ENCODE data around the gene RPTOR. TPM values are rescaled to one million over a fixed set of nuclear protein-coding genes. Genes with fewer than 3 reads are reported as not detected.

RPTOR gene
- total and polyA plus RNA-seq, 10 of the 15 experiments (the other 5 are each of a cell fraction or from before 2014, with no cell fraction given) = 0.18 to 32.1 (median 7.8) TPM

DNA sequence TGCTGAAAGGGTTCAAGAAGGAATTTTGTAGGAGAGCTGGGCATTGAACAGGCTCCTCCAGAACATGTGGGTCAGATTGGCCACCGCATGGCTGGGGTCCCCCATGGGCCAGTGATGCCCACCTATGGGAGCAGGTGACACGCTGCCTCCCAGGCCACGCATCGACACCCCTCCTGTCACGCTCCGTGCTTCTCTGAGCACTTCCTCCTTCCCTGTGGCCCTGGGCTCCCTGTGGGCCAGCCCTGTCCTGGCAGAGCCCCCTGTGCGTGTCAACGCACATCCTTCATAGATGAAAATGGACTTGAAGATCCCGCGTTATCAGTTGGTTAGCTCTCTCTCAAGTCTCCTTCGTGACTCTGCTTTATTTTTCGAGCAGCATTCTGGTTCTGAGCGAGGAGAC lies 160.3 kb downstream of the RPTOR start:
- Histone ChIP-seq H3K36me3 (ENCODE audit: control insufficient read depth in 2 of 2, insufficient read depth in 2 of 2, low read length in 1 of 2) (peaks cover 0 to 3% of the 10 kb centered on the region in 2 experiments; a peak in 3 of 4 replicates), H3K27me3 (replicated peaks in 1 of 2; ENCODE audit: control insufficient read depth in 2 of 2, insufficient read depth in 2 of 2, low read length in 1 of 2) (no peaks in the 10 kb centered on the region), H3K27ac (ENCODE audit: control insufficient read depth, insufficient read depth) (no peak overlapping the region), H3K4me2 (ENCODE audit: control insufficient read depth, insufficient read depth) (no peak overlapping the region), H3K4me3 (no peak overlapping the region), H4K20me1 (ENCODE audit: control insufficient read depth, insufficient read depth) (no peaks in the 10 kb centered on the region), H3K4me1 (ENCODE audit: control insufficient read depth, insufficient read depth, low read length) (peaks cover 18% of the 10 kb centered on the region), H3K9ac (ENCODE audit: control insufficient read depth, insufficient read depth, low read length) (no peak overlapping the region), H2AFZ (ENCODE audit: control insufficient read depth, low read depth, low read length) (no peak overlapping the region), H3K79me2 (ENCODE audit: control insufficient read depth, insufficient read depth, low read length) (no peaks in the 10 kb centered on the region; the same call in none of the 2 replicates), H3K9me3 (replicated peaks; ENCODE audit: control insufficient read depth, insufficient read depth, low read length) (no peaks in the 10 kb centered on the region; the same call in 2 of the 3 replicates)
- ChIA-PET SMC1A (ENCODE audit: uncharacterized antibody, unreplicated experiment) (interaction anchor here (1.0 kb wide), 1 partner anchor 10 kb away, joined by 4 read pairs; no protein-coding TSS in a partner anchor), CTCF (no interaction called here), RAD21 (ENCODE audit: unreplicated experiment) (no interaction called here), POLR2A (no interaction called here)
- intact Hi-C loops (cut with micrococcal nuclease; ENCODE audit: unreplicated experiment) (no loop called here), in situ Hi-C loops (cut with MboI) (no loop called here)
- ATAC-seq (no peak), FAIRE-seq (no peak), DNase-seq (ENCODE audit: low read depth, low spot score) (no peak)
- WGBS (ENCODE audit: insufficient coverage, insufficient replicate concordance, low lambda C conversion rate, missing lambda C conversion rate) = over 99% methylated on average over 13 of the region's 13 CpGs
- no peak for TF ChIP-seq CBFB (IDR thresholded peaks at IDR 0.05; ENCODE audit: low read depth)
- peak; percentile 27; the same call in 1 of the 2 replicates for TF ChIP-seq PAX5 (IDR thresholded peaks at IDR 0.05; ENCODE audit: borderline replicate concordance, low read depth, low read length)
- no TSS peak for BruUV-seq (replicated peaks)

- ATAC-seq = no peak
- Histone ChIP-seq H4K20me1 (ENCODE audit: control insufficient read depth, insufficient read depth) (no peaks in the 10 kb centered on the region), H3K9me3 (replicated peaks; ENCODE audit: control insufficient read depth, insufficient read depth, low read length) (no peaks in the 10 kb centered on the region), H2AFZ (ENCODE audit: control insufficient read depth, low read depth, low read length) (no peak overlapping the region), H3K36me3 (ENCODE audit: control insufficient read depth in 2 of 2, insufficient read depth in 2 of 2, low read length in 1 of 2) (peaks cover 0 to 3% of the 10 kb centered on the region in 2 experiments; a peak in 3 of 4 replicates), H3K79me2 (ENCODE audit: control insufficient read depth, insufficient read depth, low read length) (no peaks in the 10 kb centered on the region; the same call in 1 of the 2 replicates), H3K27ac (ENCODE audit: control insufficient read depth, insufficient read depth) (no peak overlapping the region), H3K4me2 (ENCODE audit: control insufficient read depth, insufficient read depth) (no peak overlapping the region), H3K27me3 (replicated peaks in 1 of 2; ENCODE audit: control insufficient read depth in 2 of 2, insufficient read depth in 2 of 2, low read length in 1 of 2) (no peaks in the 10 kb centered on the region), H3K4me3 (no peak overlapping the region), H3K9ac (ENCODE audit: control insufficient read depth, insufficient read depth, low read length) (no peak overlapping the region), H3K4me1 (ENCODE audit: control insufficient read depth, insufficient read depth, low read length) (peaks cover 18% of the 10 kb centered on the region)
- ChIA-PET CTCF (interaction anchor here (0.6 to 0.7 kb wide), 2 partner anchors 9 to 89 kb away, joined by 3 read pairs; no protein-coding TSS in a partner anchor), SMC1A (ENCODE audit: uncharacterized antibody, unreplicated experiment) (interaction anchor here (0.6 kb wide), 1 partner anchor 108 kb away, joined by 3 read pairs; no protein-coding TSS in a partner anchor), RAD21 (ENCODE audit: unreplicated experiment) (no interaction called here), POLR2A (no interaction called here)
- no TSS peak for BruUV-seq (replicated peaks)
- intact Hi-C loops (cut with micrococcal nuclease; ENCODE audit: unreplicated experiment) = no loop called here
- WGBS (ENCODE audit: insufficient coverage, insufficient replicate concordance, low lambda C conversion rate, missing lambda C conversion rate) = 86% methylated on average over 5 of the region's 5 CpGs
- DNase-seq (ENCODE audit: low read depth, low spot score) = no peak
- in situ Hi-C loops (cut with MboI) = no loop called here
- FAIRE-seq = no peak
- TF ChIP-seq CUX1 (IDR thresholded peaks at IDR 0.05; ENCODE audit: insufficient replicate concordance, low read depth, low read length) = no peak
- TF ChIP-seq, protein P1, sequence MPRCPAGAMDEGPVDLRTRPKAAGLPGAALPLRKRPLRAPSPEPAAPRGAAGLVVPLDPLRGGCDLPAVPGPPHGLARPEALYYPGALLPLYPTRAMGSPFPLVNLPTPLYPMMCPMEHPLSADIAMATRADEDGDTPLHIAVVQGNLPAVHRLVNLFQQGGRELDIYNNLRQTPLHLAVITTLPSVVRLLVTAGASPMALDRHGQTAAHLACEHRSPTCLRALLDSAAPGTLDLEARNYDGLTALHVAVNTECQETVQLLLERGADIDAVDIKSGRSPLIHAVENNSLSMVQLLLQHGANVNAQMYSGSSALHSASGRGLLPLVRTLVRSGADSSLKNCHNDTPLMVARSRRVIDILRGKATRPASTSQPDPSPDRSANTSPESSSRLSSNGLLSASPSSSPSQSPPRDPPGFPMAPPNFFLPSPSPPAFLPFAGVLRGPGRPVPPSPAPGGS (IDR thresholded peaks at IDR 0.05; ENCODE audit: borderline replicate concordance, insufficient read depth, low read depth, low read length, poor library complexity, severe bottlenecking) = no peak
- TF ChIP-seq SUPT20H (IDR thresholded peaks at IDR 0.05; ENCODE audit: borderline replicate concordance, control insufficient read depth, low read depth, low read length) = no peak
- no peak for TF ChIP-seq CEBPB (IDR thresholded peaks at IDR 0.05; ENCODE audit: borderline replicate concordance in 1 of 2, low read depth in 2 of 2, low read length in 2 of 2)
- no peak for TF ChIP-seq SP1 (IDR thresholded peaks at IDR 0.05; ENCODE audit: low read depth, low read length)
- no peak for TF ChIP-seq CREM (IDR thresholded peaks at IDR 0.05; ENCODE audit: low read depth)
- TF ChIP-seq BHLHE40 (IDR thresholded peaks at IDR 0.05; ENCODE audit: borderline replicate concordance in 1 of 2, low read depth in 2 of 2, low read length in 1 of 2) = no peak
- TF ChIP-seq CHD4 (IDR thresholded peaks at IDR 0.05) = no peak
- TF ChIP-seq NFYA (IDR thresholded peaks at IDR 0.05; ENCODE audit: borderline replicate concordance, low read depth, low read length) = no peak
These were observed 161.3 kb downstream of the RPTOR start for GRCh38 chr17:80705988-80706387.
